Mesendoderm (in vitro differentiated cells): ENCODE results near the gene TPPP.

Source experiments
- DNase-seq: peaks from one replicate; pipeline ENCODE4 v3.0.0; 2013
- H2AK5ac ChIP-seq: 2 replicates; pipeline ENCODE4 v1.6.1; 2013; ENCODE audit warnings: low read length, inconsistent platforms
- H2BK120ac ChIP-seq: 2 replicates; pipeline ENCODE4 v1.6.1; 2013; ENCODE audit warnings: low read depth, mild to moderate bottlenecking, low read length, moderate library complexity, mixed read lengths
- H2BK15ac ChIP-seq: replicated peaks from 2 replicates; pipeline ENCODE4 v1.6.1; 2013; ENCODE audit warnings: low read depth, mild to moderate bottlenecking, moderate library complexity
- H2BK5ac ChIP-seq: 2 replicates; pipeline ENCODE4 v1.6.1; 2013; ENCODE audit warnings: low read length, inconsistent platforms
- H3K18ac ChIP-seq: 2 replicates; pipeline ENCODE4 v1.6.1; 2013; ENCODE audit warnings: mild to moderate bottlenecking, low read length, mixed read lengths
- H3K23ac ChIP-seq: one replicate; pipeline ENCODE4 v1.6.1; 2013; ENCODE audit warnings: low read length
- H3K27ac ChIP-seq: 2 replicates; pipeline ENCODE4 v1.5.1; 2013; ENCODE audit warnings: low read depth, mild to moderate bottlenecking, inconsistent platforms, low read length, moderate library complexity
- H3K27me3 ChIP-seq: 2 replicates; pipeline ENCODE4 v1.6.1; 2013; ENCODE audit warnings: low read length, control low read depth, mild to moderate bottlenecking, inconsistent platforms; ENCODE audit not compliant: insufficient read depth, poor library complexity
- H3K36me3 ChIP-seq: 2 replicates; pipeline ENCODE4 v1.6.1; 2013; ENCODE audit warnings: low read length, inconsistent platforms; ENCODE audit not compliant: control insufficient read depth, insufficient read depth
- H3K4ac ChIP-seq: one replicate; pipeline ENCODE4 v1.6.1; 2013; ENCODE audit warnings: low read depth, mild to moderate bottlenecking, low read length, moderate library complexity
- H3K4me1 ChIP-seq: 2 replicates; pipeline ENCODE4 v1.6.1; 2013; ENCODE audit warnings: low read depth, low read length, inconsistent platforms; ENCODE audit not compliant: control insufficient read depth
- H3K4me2 ChIP-seq: 2 replicates; pipeline ENCODE4 v1.6.1; 2013; ENCODE audit warnings: low read length
- H3K4me3 ChIP-seq: 2 replicates; pipeline ENCODE4 v1.5.1; 2013; ENCODE audit warnings: mild to moderate bottlenecking, low read length
- H3K56ac ChIP-seq: one replicate; pipeline ENCODE4 v1.6.1; 2013; ENCODE audit warnings: low read length
- H3K79me1 ChIP-seq: 2 replicates; pipeline ENCODE4 v1.6.1; 2013; ENCODE audit warnings: low read length, inconsistent platforms
- H3K79me2 ChIP-seq: 2 replicates; pipeline ENCODE4 v1.6.1; 2013; ENCODE audit warnings: mild to moderate bottlenecking, low read length; ENCODE audit not compliant: control insufficient read depth, insufficient read depth
- H3K9ac ChIP-seq: 2 replicates; pipeline ENCODE4 v1.6.1; 2013; ENCODE audit warnings: low read length, inconsistent platforms
- H4K5ac ChIP-seq: one replicate; pipeline ENCODE4 v1.6.1; 2013; ENCODE audit warnings: low read length
- H4K8ac ChIP-seq: one replicate; pipeline ENCODE4 v1.6.1; 2013; ENCODE audit warnings: low read depth, mild to moderate bottlenecking, control low read depth, low read length, moderate library complexity
- WGBS: extraction: QIAGEN DNeasy Blood & Tissue Kit; methylation state at CpG from one replicate; pipeline ENCODE4 v1.1.7; 2013; ENCODE audit warnings: low lambda C conversion rate, missing lambda C conversion rate; ENCODE audit not compliant: insufficient coverage; ENCODE audit errors: extremely low coverage; 5-methylcytosine and 5-hydroxymethylcytosine counted together

Gene TPPP

GRCh38 chr5:671459-672328 lies 21.5 kb downstream of the TPPP start:
- no peaks in the 10 kb centered on the region for H3K4me1 ChIP-seq
- no peak overlapping the region for H4K5ac ChIP-seq
- H3K23ac ChIP-seq: no peak overlapping the region
- no peak overlapping the region for H3K27ac ChIP-seq
- no peak overlapping the region for H3K56ac ChIP-seq
- H3K18ac ChIP-seq: no peak overlapping the region
- no peak overlapping the region for H2BK120ac ChIP-seq
- peak; percentile 80 for DNase-seq
- no peaks in the 10 kb centered on the region for H3K79me2 ChIP-seq
- no peak overlapping the region for H2AK5ac ChIP-seq
- H4K8ac ChIP-seq: no peak overlapping the region
- H3K79me1 ChIP-seq: no peaks in the 10 kb centered on the region
- no peak overlapping the region for H2BK5ac ChIP-seq
- no CpG with 5 or more reads among the region's 27 CpGs for WGBS
- no peak overlapping the region for H3K4ac ChIP-seq
- no peak overlapping the region for H2BK15ac ChIP-seq
- no peak overlapping the region for H3K9ac ChIP-seq
- no peaks in the 10 kb centered on the region for H3K36me3 ChIP-seq
- no peak overlapping the region for H3K4me3 ChIP-seq
- H3K4me2 ChIP-seq: no peak overlapping the region
- H3K27me3 ChIP-seq: no peaks in the 10 kb centered on the region

- H2BK120ac ChIP-seq: no peak overlapping the region
- no peak overlapping the region for H3K4me3 ChIP-seq
- no peak overlapping the region for H3K4ac ChIP-seq
- no peak overlapping the region for H2BK15ac ChIP-seq
- no peaks in the 10 kb centered on the region for H3K36me3 ChIP-seq
- H3K79me2 ChIP-seq: no peaks in the 10 kb centered on the region
- H2AK5ac ChIP-seq: no peak overlapping the region
- H3K4me2 ChIP-seq: no peak overlapping the region
- no peak overlapping the region for H3K56ac ChIP-seq
- no peaks in the 10 kb centered on the region for H3K4me1 ChIP-seq
- no peak overlapping the region for H3K18ac ChIP-seq
- H2BK5ac ChIP-seq: no peak overlapping the region
- H3K79me1 ChIP-seq: no peaks in the 10 kb centered on the region
- no peak overlapping the region for H3K9ac ChIP-seq
- no peak overlapping the region for H4K8ac ChIP-seq
- no CpG with 5 or more reads among the region's 33 CpGs for WGBS
- H3K23ac ChIP-seq: no peak overlapping the region
- H3K27me3 ChIP-seq: no peaks in the 10 kb centered on the region
- DNase-seq: no peak
- H4K5ac ChIP-seq: no peak overlapping the region
- H3K27ac ChIP-seq: no peak overlapping the region
These were observed 22.5 kb downstream of the TPPP start for GRCh38 chr5:670396-671270.

GRCh38 chr5:669842-670395 lies 23.2 kb downstream of the TPPP start:
- no peak overlapping the region for H2AK5ac ChIP-seq
- no peaks in the 10 kb centered on the region for H3K27me3 ChIP-seq
- H4K8ac ChIP-seq: no peak overlapping the region
- H3K36me3 ChIP-seq: no peaks in the 10 kb centered on the region
- no peak overlapping the region for H2BK120ac ChIP-seq
- no peaks in the 10 kb centered on the region for H3K4me1 ChIP-seq
- WGBS: no CpG with 5 or more reads among the region's 22 CpGs
- no peak overlapping the region for H3K23ac ChIP-seq
- H3K79me1 ChIP-seq: no peaks in the 10 kb centered on the region
- H3K9ac ChIP-seq: no peak overlapping the region
- no peak overlapping the region for H2BK15ac ChIP-seq
- no peak overlapping the region for H3K56ac ChIP-seq
- H2BK5ac ChIP-seq: no peak overlapping the region
- H3K4me2 ChIP-seq: no peak overlapping the region
- H3K4me3 ChIP-seq: no peak overlapping the region
- no peak overlapping the region for H3K27ac ChIP-seq
- H4K5ac ChIP-seq: no peak overlapping the region
- no peak overlapping the region for H3K18ac ChIP-seq
- no peak for DNase-seq
- H3K4ac ChIP-seq: no peak overlapping the region
- H3K79me2 ChIP-seq: no peaks in the 10 kb centered on the region

- H2BK15ac ChIP-seq: no peak overlapping the region
- DNase-seq: peak; percentile 49
- H3K79me2 ChIP-seq: no peaks in the 10 kb centered on the region
- H3K4me3 ChIP-seq: no peak overlapping the region
- H3K27ac ChIP-seq: no peak overlapping the region
- H3K23ac ChIP-seq: no peak overlapping the region
- H2AK5ac ChIP-seq: no peak overlapping the region
- no peaks in the 10 kb centered on the region for H3K27me3 ChIP-seq
- H3K4me2 ChIP-seq: no peak overlapping the region
- H2BK120ac ChIP-seq: no peak overlapping the region
- no peak overlapping the region for H4K8ac ChIP-seq
- H3K56ac ChIP-seq: no peak overlapping the region
- no peaks in the 10 kb centered on the region for H3K4me1 ChIP-seq
- no peaks in the 10 kb centered on the region for H3K79me1 ChIP-seq
- no peaks in the 10 kb centered on the region for H3K36me3 ChIP-seq
- H3K18ac ChIP-seq: no peak overlapping the region
- H3K9ac ChIP-seq: no peak overlapping the region
- no peak overlapping the region for H3K4ac ChIP-seq
- no CpG with 5 or more reads among the region's 40 CpGs for whole genome bisulfite sequencing
- no peak overlapping the region for H4K5ac ChIP-seq
- H2BK5ac ChIP-seq: no peak overlapping the region
These were observed 23.9 kb downstream of the TPPP start for GRCh38 chr5:669111-669841.

GRCh38 chr5:668283-668995 lies 24.7 kb downstream of the TPPP start:
- no CpG with 5 or more reads among the region's 44 CpGs for WGBS
- H3K36me3 ChIP-seq: no peaks in the 10 kb centered on the region
- no peak overlapping the region for H3K56ac ChIP-seq
- no peak overlapping the region for H3K23ac ChIP-seq
- no peak overlapping the region for H2AK5ac ChIP-seq
- no peak overlapping the region for H4K5ac ChIP-seq
- DNase-seq: no peak
- H3K18ac ChIP-seq: no peak overlapping the region
- no peak overlapping the region for H3K9ac ChIP-seq
- no peak overlapping the region for H3K4ac ChIP-seq
- H3K4me1 ChIP-seq: no peaks in the 10 kb centered on the region
- H3K4me3 ChIP-seq: no peak overlapping the region
- H3K79me1 ChIP-seq: no peaks in the 10 kb centered on the region
- no peak overlapping the region for H2BK120ac ChIP-seq
- H3K79me2 ChIP-seq: no peaks in the 10 kb centered on the region
- H3K4me2 ChIP-seq: no peak overlapping the region
- no peak overlapping the region for H3K27ac ChIP-seq
- no peak overlapping the region for H4K8ac ChIP-seq
- H3K27me3 ChIP-seq: no peaks in the 10 kb centered on the region
- H2BK5ac ChIP-seq: no peak overlapping the region
- H2BK15ac ChIP-seq: no peak overlapping the region
